A549 (cell line): ENCODE data around the gene NDRG2. TPM values are rescaled to one million over a fixed set of nuclear protein-coding genes. Genes with fewer than 3 reads are reported as not detected.
"Not testable (repeated sequence)": the region's sequence is repeated elsewhere in the genome, so short reads cannot be mapped to it uniquely, and the experiment has no call there.

Source experiments
- ATAC-seq, 2 experiments: fragments of 200-7000 bp in 1 of 2; fragments of >200 bp in 1 of 2; cut with Nextera tagmentation in 1 of 2; cut with Tn5 transposase in 1 of 2; 3 replicates each; pipeline versions ENCODE4 v1.8.0 to v1.9.1; 2018 to 2020; ENCODE audit warnings: mild to moderate bottlenecking in 1 of 2, moderate library complexity in 1 of 2
- CTCF ChIA-PET: fragments of 300-600 bp; sonication (Branson Sonifier 250); formaldehyde crosslinking; extraction: SDS; loops from one replicate; lab custom pipeline; 2021; ENCODE audit warnings: antibody characterized with exemption, inconsistent platforms; lab: Yijun Ruan, JAX
- POLR2A ChIA-PET: fragments of 350-600 bp; formaldehyde crosslinking; extraction: SDS; loops from one replicate; lab custom pipeline; 2021; ENCODE audit warnings: antibody characterized with exemption, inconsistent platforms; lab: Yijun Ruan, JAX
- DNase-seq, 2 experiments: peaks; one replicate each; pipeline versions ENCODE4 v3.0.0 to v3.0.0-alpha.2; 2011 to 2016; ENCODE audit warnings: low read depth in 1 of 2, low spot score in 1 of 2
- FAIRE-seq: peaks from 2 replicates; lab custom pipeline; 2011; peaks lifted over from hg19 to GRCh38; lab: Jason Lieb, UNC
- H3K27ac ChIP-seq, 2 experiments: fragments of >200 bp; sonication (Bioruptor Twin); formaldehyde crosslinking; 3 replicates each; pipeline ENCODE4 v1.5.1; 2016 to 2017
- H3K4me1 ChIP-seq: fragments of >200 bp; sonication (Bioruptor Twin); formaldehyde crosslinking; 3 replicates; pipeline ENCODE4 v1.6.1; 2016
- H3K4me2 ChIP-seq: fragments of >200 bp; sonication (Bioruptor Twin); formaldehyde crosslinking; 3 replicates; pipeline ENCODE4 v1.6.1; 2016
- H3K4me3 ChIP-seq: fragments of >200 bp; sonication (Bioruptor Twin); formaldehyde crosslinking; 3 replicates; pipeline ENCODE4 v1.5.1; 2016
- H3K9me3 ChIP-seq: fragments of >200 bp; sonication (Bioruptor Twin); formaldehyde crosslinking; 3 replicates; pipeline ENCODE4 v1.6.1; 2016
- CBX8 ChIP-seq: fragments of 200-600 bp; sonication (generic); IDR thresholded peaks from 2 replicates; pipeline ENCODE4 v1.6.1; 2016
- CEBPB ChIP-seq, 2 experiments: fragments of >200 bp in 1 of 2; sonication (Bioruptor Twin) in 1 of 2; formaldehyde crosslinking in 1 of 2; IDR thresholded peaks; 2 replicates each; pipeline ENCODE4 v1.6.1; 2012 to 2016
- ESRRA ChIP-seq: fragments of 150-350 bp; IDR thresholded peaks from 2 replicates; pipeline ENCODE4 v1.6.1; 2014; ENCODE audit warnings: mild to moderate bottlenecking, low read length, borderline replicate concordance
- FOSL2 ChIP-seq, 2 experiments: fragments of 450-650 bp in 1 of 2; fragments of >200 bp in 1 of 2; sonication (Bioruptor Twin) in 1 of 2; formaldehyde crosslinking; IDR thresholded peaks; 2 replicates each; pipeline versions ENCODE4 v1.5.0 to v1.6.1; 2016 to 2020; ENCODE audit warnings: mild to moderate bottlenecking in 1 of 2, moderate library complexity in 1 of 2
- JUNB ChIP-seq: fragments of >200 bp; sonication (Bioruptor Twin); formaldehyde crosslinking; IDR thresholded peaks from 2 replicates; pipeline ENCODE4 v1.6.1; 2016
- KDM1A ChIP-seq: fragments of 200-600 bp; sonication (generic); IDR thresholded peaks from 2 replicates; pipeline ENCODE4 v1.6.1; 2016; ENCODE audit warnings: low read depth, mild to moderate bottlenecking
- MAFK ChIP-seq: fragments of 450-650 bp; IDR thresholded peaks from 2 replicates; pipeline ENCODE4 v1.6.1; 2014; ENCODE audit not compliant: partially characterized antibody
- RAD21 ChIP-seq, 2 experiments: fragments of >200 bp in 1 of 2; sonication (Bioruptor Twin) in 1 of 2; formaldehyde crosslinking in 1 of 2; IDR thresholded peaks in 1 of 2; conservative IDR thresholded peaks in 1 of 2; 2 replicates in 1 of 2; 3 replicates in 1 of 2; pipeline ENCODE4 v1.6.1; 2012 to 2018; ENCODE audit warnings: inconsistent platforms in 1 of 2
- TFCP2L1 ChIP-seq: fragments of 250-450 bp; sonication (Bioruptor Pico); IDR thresholded peaks from 2 replicates; pipeline ENCODE4 v1.5.0; 2021; ENCODE audit warnings: mild to moderate bottlenecking
- ZSCAN20 ChIP-seq: fragments of 250-450 bp; sonication (Bioruptor Pico); IDR thresholded peaks from 2 replicates; pipeline ENCODE4 v1.8.0; 2022; ENCODE audit warnings: mild to moderate bottlenecking, moderate library complexity
- WGBS: methylation state at CpG from one replicate; pipeline ENCODE4 v1.1.6; 2017; ENCODE audit errors: missing lambda C conversion rate; 5-methylcytosine and 5-hydroxymethylcytosine counted together
- polyA plus RNA-seq, 4 experiments: library from polyadenylated mRNA; depleted of rRNA in 3 of 4; stranded (reverse); fragments of >200 nt; fragmentation: RNase III in 1 of 4; extraction: RNeasy Plus Mini Kit Qiagen cat#74134 plus additional on column Dnase treatment in 1 of 4; gene quantifications; 2 replicates in 3 of 4; 3 replicates in 1 of 4; pipeline ENCODE4 v1.2.3, GENCODE V29; 2011 to 2017
- TF ChIP-seq, protein P1 (sequence below): fragments of >200 bp; sonication (Bioruptor Twin); formaldehyde crosslinking; IDR thresholded peaks from 3 replicates; pipeline ENCODE4 v1.5.1; 2016
- TF ChIP-seq, protein P2 (sequence below): IDR thresholded peaks from 2 replicates; pipeline ENCODE4 v1.6.1; 2012
- TF ChIP-seq, protein P3 (sequence below): fragments of 250-450 bp; sonication (Bioruptor Pico); IDR thresholded peaks from 2 replicates; pipeline ENCODE4 v1.5.0; 2020; ENCODE audit warnings: low read depth, mild to moderate bottlenecking, moderate library complexity
- TF ChIP-seq, protein P4 (sequence below): fragments of 200-600 bp; sonication (generic); IDR thresholded peaks from 2 replicates; pipeline ENCODE4 v1.6.1; 2016; ENCODE audit warnings: antibody characterized with exemption, mild to moderate bottlenecking, moderate library complexity

Gene NDRG2
- polyA plus RNA-seq, 2 of the 4 experiments (the other 2 are of a cell fraction): 4.7 to 6.8 TPM

DNA sequence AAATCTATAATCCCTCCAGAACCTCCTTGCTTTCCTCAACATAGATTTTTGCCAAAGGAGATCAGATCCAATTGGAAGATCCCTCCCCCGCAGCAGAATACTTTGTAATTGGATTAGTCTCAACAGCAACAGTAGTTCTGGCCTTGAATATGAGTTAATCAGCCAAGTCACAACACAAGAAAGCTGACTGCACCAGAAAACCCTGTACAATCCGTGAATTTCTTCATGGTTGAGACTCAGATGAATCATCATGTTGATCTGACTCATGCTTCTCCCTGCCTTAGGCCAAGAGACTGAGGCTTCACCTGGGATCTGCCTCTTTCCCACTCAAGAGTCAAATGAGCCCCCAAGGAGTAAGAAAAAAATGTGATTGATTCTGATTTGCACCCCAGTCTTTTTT lies 38.0 kb downstream of the NDRG2 start:
- no peak overlapping the region for H3K4me3 ChIP-seq
- peak overlapping the region; percentile 43 for H3K4me2 ChIP-seq
- ChIA-PET CTCF (interaction anchor here (0.6 to 17.7 kb wide), 3 partner anchors 15 to 106 kb away, joined by 3 to 186 read pairs (median 3); no protein-coding TSS in a partner anchor), POLR2A (interaction anchor here (0.6 kb wide), 1 partner anchor 16 kb away, joined by 5 read pairs; no protein-coding TSS in a partner anchor)
- no peaks in the 10 kb centered on the region for H3K9me3 ChIP-seq
- WGBS: 3% methylated on average over 2 of the region's 2 CpGs
- H3K4me1 ChIP-seq: peaks cover 32% of the 10 kb centered on the region
- H3K27ac ChIP-seq: peak overlapping the region; percentile 44 to 75
- peak; percentile 42 to 52; a peak in 5 of 6 replicates for ATAC-seq
- no peak for FAIRE-seq
- TF ChIP-seq, protein P1, sequence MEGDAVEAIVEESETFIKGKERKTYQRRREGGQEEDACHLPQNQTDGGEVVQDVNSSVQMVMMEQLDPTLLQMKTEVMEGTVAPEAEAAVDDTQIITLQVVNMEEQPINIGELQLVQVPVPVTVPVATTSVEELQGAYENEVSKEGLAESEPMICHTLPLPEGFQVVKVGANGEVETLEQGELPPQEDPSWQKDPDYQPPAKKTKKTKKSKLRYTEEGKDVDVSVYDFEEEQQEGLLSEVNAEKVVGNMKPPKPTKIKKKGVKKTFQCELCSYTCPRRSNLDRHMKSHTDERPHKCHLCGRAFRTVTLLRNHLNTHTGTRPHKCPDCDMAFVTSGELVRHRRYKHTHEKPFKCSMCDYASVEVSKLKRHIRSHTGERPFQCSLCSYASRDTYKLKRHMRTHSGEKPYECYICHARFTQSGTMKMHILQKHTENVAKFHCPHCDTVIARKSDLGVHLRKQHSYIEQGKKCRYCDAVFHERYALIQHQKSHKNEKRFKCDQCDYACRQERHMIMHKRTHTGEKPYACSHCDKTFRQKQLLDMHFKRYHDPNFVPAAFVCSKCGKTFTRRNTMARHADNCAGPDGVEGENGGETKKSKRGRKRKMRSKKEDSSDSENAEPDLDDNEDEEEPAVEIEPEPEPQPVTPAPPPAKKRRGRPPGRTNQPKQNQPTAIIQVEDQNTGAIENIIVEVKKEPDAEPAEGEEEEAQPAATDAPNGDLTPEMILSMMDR: no peak
- TF ChIP-seq, protein P2, sequence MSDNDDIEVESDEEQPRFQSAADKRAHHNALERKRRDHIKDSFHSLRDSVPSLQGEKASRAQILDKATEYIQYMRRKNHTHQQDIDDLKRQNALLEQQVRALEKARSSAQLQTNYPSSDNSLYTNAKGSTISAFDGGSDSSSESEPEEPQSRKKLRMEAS: no peak
- no peak for TF ChIP-seq ZSCAN20 (CRISPR knock-in tag)
- TF ChIP-seq, protein P3, sequence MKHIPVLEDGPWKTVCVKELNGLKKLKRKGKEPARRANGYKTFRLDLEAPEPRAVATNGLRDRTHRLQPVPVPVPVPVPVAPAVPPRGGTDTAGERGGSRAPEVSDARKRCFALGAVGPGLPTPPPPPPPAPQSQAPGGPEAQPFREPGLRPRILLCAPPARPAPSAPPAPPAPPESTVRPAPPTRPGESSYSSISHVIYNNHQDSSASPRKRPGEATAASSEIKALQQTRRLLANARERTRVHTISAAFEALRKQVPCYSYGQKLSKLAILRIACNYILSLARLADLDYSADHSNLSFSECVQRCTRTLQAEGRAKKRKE (CRISPR knock-in tag): no peak
- TF ChIP-seq JUNB: peak; percentile 86
- peak; percentile 93 for TF ChIP-seq FOSL2 (IDR thresholded peaks at IDR 0.05)
- peak; percentile 86 for TF ChIP-seq FOSL2 (CRISPR knock-in tag; IDR thresholded peaks at IDR 0.05)
- no peak for TF ChIP-seq KDM1A
- TF ChIP-seq MAFK: peak; percentile 63
- 0 out of 4 replicates have a peak, but pooled peaks of 1 of the 2 experiments have one; percentile 19 for TF ChIP-seq CEBPB (IDR thresholded peaks at IDR 0.05)
- no peak for TF ChIP-seq ESRRA
- no peak for TF ChIP-seq TFCP2L1 (CRISPR knock-in tag)
- TF ChIP-seq RAD21 (conservative IDR thresholded peaks at IDR 0.05 in 1 of 2, IDR thresholded peaks at IDR 0.05 in 1 of 2): no peak
- no peak for TF ChIP-seq CBX8
- DNase-seq: peak; percentile 74 to 83

DNA sequence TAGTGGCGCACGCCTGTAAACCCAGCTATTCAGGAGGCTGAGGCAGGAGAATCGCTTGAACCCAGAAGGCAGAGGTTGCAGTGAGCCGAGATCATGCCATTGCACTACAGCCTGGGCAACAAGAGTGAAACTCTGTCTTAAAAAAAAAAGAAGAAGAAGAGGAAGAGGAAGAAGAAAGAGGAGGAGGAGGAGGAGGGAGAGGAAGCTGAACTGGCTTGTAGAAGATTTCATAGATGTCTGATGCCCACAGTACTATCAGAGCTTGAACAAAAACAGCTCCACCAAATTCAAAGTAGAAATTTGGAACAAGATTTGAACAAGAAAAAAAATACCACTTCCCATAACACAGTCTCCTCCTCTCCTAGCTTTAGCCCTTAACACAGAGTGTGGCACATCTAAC lies 39.2 kb downstream of the NDRG2 start:
- H3K4me2 ChIP-seq, DNase-seq, ATAC-seq, H3K27ac ChIP-seq, FAIRE-seq, H3K4me3 ChIP-seq, H3K9me3 ChIP-seq, POLR2A ChIA-PET: not testable (repeated sequence)
- CTCF ChIA-PET: interaction anchor here (17.7 kb wide), 1 partner anchor 13 kb away, joined by 186 read pairs; no protein-coding TSS in a partner anchor
- peaks cover 23% of the 10 kb centered on the region for H3K4me1 ChIP-seq
- WGBS: 94% methylated on average over 4 of the region's 4 CpGs

DNA sequence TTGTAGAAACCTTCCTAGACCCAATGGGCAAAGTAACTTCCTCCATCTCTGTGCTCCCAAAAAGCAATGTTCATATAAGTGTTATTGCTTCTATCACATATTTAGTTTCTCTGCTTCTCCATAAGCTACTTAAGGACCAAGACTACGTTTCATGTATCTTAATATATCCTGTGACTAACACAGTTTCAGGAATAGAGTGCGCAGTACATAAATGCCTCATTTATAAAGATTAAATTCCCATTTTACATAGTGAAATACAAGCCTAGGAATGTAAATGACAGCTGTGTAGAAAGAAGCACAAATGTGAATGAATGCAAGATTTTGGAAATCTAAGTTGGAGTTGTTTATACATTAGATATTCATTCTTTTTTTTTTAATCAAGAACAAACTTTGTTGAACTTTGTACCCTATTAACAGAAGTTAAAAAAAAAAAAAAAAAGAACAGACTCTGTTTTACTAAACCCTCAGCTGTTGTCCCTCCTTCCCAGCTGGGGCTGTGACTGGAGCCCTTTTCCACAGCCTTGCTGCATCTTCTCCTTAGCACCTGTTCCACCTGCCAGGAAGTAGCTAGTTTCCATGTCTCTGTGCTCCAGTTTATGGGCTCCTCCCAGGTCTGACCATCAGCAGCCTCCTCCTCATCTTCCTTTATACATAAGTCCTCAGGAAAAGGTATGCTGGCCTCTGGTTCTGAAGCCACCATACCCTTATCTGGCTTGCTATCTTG lies 42.1 kb downstream of the NDRG2 start:
- FAIRE-seq (peak; percentile 28), ATAC-seq (no peak), DNase-seq (no peak)
- peaks cover 16% of the 10 kb centered on the region for H3K4me1 ChIP-seq
- POLR2A ChIA-PET: no interaction called here
- no peaks in the 10 kb centered on the region for H3K9me3 ChIP-seq
- TF ChIP-seq, protein P4, sequence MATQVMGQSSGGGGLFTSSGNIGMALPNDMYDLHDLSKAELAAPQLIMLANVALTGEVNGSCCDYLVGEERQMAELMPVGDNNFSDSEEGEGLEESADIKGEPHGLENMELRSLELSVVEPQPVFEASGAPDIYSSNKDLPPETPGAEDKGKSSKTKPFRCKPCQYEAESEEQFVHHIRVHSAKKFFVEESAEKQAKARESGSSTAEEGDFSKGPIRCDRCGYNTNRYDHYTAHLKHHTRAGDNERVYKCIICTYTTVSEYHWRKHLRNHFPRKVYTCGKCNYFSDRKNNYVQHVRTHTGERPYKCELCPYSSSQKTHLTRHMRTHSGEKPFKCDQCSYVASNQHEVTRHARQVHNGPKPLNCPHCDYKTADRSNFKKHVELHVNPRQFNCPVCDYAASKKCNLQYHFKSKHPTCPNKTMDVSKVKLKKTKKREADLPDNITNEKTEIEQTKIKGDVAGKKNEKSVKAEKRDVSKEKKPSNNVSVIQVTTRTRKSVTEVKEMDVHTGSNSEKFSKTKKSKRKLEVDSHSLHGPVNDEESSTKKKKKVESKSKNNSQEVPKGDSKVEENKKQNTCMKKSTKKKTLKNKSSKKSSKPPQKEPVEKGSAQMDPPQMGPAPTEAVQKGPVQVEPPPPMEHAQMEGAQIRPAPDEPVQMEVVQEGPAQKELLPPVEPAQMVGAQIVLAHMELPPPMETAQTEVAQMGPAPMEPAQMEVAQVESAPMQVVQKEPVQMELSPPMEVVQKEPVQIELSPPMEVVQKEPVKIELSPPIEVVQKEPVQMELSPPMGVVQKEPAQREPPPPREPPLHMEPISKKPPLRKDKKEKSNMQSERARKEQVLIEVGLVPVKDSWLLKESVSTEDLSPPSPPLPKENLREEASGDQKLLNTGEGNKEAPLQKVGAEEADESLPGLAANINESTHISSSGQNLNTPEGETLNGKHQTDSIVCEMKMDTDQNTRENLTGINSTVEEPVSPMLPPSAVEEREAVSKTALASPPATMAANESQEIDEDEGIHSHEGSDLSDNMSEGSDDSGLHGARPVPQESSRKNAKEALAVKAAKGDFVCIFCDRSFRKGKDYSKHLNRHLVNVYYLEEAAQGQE: no peak
- WGBS: 50% methylated on average over 2 of the region's 2 CpGs
- no peak overlapping the region for H3K27ac ChIP-seq
- H3K4me3 ChIP-seq: no peak overlapping the region
- H3K4me2 ChIP-seq: no peak overlapping the region
- CTCF ChIA-PET: interaction anchor here (0.8 to 17.7 kb wide), 7 partner anchors 11 to 146 kb away, joined by 3 to 186 read pairs (median 4); no protein-coding TSS in a partner anchor
